Renal cortical epithelial cell (primary cell): ENCODE measurements around the gene RABGAP1. TPM values are rescaled to one million over a fixed set of nuclear protein-coding genes. Genes with fewer than 3 reads are reported as not detected.

Source experiments
- DNase-seq: peaks from one replicate; pipeline ENCODE4 v3.0.0-alpha.2; 2011; ENCODE audit warnings: low read depth
- total RNA-seq: library from RNA; depleted of rRNA; stranded (reverse); fragments of >200 nt; gene quantifications from 2 replicates; pipeline ENCODE4 v1.2.3, GENCODE V29; 2014

The RABGAP1 gene
- total RNA-seq, 1 donor from 2014 or later: 56.8 TPM

DNA sequence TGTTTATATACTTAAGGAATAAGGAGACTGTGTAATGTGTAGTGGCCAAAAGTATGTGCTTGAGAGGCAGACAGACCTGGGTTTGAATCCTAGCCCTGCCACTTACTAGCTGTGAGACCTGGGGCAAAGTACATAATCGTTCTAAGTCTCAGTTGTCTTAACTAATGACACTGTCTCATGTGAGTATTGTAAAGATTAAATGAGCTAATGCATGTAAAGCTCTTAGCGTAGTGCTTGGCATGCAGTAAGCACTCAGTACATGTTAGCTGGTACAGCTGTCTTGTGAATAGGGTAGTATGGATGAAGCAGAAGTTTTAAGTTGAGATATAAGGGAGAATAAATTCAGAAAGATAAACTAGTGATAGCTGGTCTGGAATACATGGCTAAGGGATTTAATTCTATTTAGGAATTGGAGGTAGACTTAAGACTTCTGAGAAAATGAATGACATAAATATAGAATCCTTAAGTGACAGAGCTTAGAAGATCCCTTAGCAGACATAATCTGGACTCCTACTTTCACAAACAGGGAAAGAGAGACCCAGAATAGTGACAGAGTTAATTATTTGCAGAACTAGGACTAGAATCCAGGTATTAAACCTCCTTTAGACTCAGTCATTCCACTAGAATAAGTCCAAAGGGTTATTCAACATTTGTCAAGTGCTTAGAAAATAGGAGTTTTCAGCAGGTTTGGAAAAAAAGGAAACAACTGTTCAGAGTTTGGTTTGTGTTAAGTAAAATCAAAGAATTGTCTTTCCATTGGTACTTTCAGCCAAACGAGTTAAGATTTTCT, 105.8 kb downstream of the RABGAP1 start:
- no peak for DNase-seq

DNA sequence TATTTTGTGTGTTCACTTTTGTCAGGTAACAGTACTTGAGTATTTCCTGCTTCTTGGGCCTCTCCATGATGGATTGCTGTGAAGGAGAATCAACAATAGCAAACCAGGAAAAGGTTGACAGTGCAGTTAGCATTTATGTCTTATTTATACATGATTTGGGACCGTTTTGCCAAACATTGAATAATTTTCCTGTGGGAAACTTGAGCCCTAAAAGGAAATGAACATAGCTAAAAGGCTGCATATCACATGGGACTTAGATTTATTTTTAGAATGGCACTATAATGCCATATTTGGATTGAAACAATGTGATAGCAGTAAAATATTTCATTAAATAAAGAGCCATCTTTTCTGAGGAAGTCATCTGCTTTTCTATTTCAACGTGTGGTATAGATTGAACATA, 107.9 kb downstream of the RABGAP1 start:
- DNase-seq: no peak

DNA sequence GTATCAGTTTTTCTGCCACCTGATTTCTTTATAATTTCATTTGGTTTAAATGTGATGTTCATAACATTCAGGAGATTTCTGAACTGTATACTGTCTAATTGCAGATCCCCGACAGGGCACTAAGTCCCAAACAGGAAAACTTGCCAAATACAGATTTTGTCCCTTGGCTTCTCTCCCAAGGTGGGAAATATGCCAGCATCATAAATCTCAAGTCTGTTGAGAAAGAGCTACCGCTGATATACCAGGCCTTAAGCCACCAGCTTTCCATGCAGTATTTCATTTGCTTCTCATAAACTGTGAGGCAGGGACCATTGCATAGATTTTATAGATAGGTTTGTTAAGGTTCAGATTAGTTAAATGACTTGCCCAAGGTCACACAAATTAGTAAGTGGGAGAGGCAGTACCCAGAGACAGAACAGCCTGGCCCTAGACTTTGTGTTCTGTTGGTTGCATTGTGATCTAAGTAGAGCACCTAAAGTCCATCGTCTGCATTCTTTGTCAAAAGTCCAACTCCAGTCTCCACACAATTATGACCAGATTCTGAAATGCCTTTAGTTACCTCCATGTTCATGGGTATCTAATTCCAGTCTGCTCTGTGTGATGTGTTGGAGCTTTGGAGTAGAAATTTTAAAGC, 108.9 kb downstream of the RABGAP1 start:
- peak; percentile 45 for DNase-seq

DNA sequence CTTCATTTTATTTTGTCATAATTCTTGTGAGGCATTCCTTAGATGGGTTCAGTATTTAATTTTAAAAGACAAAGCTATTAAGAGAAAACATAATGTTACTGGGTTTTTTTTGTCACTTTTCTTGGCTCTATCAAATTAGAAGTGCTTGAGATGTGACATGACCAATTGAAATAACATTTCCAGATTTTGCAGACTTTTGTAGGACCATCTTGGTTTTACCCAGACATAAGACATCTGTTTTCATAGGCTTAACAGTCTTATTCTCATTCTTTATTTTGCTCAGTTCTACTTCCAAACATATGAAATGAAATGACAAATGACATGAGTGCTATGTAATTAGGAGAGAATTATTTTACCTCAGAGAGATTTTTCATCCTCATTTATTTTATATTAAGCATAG, 112.2 kb downstream of the RABGAP1 start:
- DNase-seq: no peak

DNA sequence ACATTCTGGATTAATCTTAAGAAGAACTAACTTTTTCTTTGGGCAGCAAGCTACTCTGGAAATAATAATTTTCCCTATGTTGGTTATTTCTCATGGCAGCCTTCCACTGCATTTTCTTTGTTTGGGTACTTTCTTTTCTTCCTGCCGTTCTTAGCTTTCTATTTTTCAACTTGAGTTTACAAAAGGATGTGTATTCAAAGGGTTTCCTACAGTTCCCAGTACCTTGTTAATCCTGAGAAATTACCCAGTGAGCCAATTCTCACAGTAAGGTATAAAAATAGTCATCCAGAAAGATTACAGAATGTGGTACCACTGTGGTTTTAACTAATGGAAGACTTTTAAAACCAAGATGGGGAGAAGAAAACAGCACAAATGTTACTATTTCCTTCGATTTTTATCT, 112.9 kb downstream of the RABGAP1 start:
- no peak for DNase-seq

DNA sequence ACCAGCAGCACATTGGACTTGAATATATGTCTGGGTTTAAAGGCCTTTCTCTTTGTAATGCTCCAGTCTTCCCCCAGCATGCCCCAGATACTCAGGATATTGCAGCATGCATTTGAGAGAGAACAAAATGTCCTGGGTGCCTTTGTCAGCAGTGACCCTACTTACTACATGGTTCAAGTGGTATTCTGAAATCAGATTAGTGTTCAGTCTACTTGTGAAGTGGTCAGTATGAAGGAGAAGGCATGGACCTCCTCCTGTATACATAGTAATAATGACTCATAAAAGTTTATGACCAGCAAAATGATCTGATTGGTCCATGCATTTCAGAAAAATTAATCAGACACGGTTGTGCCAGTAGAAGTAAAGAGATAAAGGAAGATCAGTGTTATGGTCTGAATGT, 118.0 kb downstream of the RABGAP1 start:
- peak; percentile 44 for DNase-seq

DNA sequence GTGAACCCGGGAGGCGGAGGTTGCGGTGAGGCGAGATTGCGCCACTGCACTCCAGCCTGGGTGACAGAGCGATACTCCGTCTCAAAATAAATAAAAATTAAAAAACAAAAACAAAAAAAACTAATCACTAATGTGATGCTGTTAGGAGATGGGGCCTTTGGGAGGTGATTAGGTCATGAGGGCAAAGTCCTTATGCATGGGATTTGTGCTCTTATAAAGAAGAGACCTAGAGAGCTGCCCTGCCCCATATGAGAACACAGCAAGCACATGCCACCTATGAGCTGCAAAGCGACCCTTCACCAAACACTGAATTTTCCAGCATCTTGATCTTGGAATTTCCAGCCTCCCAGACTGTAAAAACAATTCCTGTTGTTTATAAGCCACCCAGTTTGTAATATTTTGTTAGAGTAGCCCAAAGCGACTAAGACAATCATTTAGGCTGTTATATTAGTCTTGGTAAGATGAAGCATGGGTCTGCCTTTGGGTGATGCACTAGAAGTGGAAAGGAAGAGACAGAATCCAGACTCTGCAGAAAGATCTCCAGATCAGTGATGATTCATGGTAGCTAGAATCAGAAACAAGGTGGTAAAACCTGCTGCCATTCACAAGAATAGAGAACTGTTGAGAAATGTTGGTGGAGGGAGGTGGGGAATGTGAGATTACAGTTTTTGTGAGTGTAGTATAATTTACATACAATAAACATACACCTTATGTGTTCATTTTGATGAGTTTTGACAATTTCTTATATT, 118.8 kb downstream of the RABGAP1 start:
- no peak for DNase-seq

DNA sequence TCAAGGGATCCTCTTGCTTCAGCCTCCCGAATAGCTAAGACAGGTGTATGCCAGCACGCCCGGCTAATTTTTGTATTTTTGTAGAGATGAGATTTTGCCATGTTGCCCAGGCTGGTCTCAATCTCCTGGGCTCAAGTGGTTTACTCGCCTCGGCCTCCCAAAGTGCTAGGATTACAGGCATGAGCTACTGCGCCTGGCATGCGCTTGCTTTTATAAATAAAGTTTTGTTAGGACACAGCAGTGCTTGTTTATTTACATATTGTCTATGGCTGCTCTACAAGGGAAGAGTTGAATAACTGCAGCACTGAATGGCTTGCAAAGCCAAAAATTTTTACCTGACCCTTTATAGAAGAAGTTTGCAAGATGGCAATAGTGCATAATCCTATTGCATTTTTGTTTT, 120.4 kb downstream of the RABGAP1 start:
- DNase-seq: no peak

DNA sequence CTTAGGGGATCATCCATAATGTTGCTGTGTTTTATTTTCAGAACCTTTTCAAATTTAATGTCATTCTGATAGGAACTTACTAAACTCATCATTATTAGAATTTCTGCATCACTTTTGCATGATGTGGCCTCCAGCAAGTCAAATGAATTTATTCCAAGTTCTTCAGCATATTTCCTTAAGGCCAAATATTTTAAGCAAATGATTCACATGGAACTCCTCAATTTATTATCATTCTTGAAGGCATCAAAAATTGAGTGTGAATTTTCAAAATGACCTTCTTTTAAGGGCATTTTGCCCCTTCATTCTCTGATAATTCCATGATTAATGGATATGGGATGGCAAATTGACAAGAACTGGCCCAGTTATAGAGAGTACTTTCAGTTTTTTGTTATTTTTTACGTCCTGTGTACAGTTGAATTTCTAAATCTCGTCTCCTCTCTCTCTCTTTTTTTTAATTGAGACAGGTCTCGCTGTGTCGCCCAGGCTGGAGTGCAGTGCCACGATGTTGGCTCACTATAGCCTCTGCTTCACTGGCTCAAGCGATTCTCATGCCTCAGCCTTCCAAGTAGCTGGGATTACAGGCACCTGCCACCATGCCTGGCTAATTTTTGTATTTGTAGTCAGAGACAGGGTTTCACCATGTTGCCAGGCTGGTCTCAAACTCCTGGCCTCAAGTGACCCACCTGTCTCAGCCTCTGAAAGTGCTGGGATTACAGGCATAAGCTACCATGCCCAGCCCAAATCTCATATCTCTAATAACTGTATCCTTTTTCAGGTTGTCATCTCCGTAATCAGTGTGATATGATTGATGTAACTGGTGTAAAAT, 121.7 kb downstream of the RABGAP1 start:
- DNase-seq: no peak

DNA sequence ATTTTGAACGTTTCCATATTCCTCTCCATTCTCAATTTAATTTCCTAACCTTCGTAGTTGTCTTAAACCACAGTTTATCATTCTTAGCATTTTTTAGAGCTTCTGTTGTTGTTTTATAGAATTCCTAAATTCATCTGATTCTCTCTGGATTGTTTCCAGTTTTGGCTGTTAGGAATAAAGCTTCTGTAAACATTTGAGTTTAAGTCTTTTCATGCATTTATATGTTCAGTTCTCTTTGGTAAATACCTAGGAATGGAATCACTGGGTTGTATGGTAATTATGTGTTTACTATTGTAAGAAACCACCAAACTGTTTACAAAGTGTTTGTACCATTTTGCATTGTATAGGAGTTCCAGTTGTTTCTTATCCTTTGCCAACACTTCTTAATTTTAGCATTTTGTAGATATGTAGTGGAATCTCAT, 122.4 kb downstream of the RABGAP1 start:
- no peak for DNase-seq

DNA sequence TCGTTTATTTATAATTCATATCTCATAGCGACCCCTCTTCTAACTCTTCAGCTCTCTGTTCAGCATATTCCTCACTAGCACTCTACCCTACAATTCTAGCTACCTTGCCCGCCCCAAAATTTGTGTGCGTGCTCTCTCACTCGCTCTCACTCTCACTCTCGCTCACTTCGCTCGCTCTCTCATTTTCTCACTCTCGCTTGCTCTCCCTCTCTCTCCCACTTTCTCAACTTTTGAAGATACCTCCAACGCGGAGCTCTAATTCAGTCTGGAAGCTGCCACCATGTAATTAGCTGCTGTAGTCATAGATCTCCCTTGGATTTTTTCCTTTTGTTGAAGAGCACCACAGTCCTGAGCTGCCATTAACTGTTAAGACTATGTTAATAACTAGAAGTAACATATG, 123.1 kb downstream of the RABGAP1 start:
- DNase-seq: no peak

DNA sequence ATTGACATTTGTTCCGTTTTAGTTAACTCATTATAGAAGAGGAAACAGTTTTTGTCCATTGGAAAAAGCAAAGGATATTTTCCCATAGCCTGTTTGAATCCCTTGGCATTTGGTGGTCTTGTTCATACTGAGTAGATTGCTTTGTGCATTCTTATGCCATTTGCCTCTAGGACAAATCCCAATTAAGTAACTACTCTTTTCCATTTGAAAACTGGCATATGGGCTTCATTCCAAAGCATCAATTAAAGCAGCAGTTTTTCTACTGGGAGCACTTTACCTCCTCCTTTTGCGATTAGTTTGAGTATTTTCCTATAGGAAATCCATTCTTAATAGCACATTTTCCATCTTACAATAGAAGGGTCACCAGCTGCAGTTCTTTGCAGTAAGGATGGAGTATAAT, 123.9 kb downstream of the RABGAP1 start:
- no peak for DNase-seq

DNA sequence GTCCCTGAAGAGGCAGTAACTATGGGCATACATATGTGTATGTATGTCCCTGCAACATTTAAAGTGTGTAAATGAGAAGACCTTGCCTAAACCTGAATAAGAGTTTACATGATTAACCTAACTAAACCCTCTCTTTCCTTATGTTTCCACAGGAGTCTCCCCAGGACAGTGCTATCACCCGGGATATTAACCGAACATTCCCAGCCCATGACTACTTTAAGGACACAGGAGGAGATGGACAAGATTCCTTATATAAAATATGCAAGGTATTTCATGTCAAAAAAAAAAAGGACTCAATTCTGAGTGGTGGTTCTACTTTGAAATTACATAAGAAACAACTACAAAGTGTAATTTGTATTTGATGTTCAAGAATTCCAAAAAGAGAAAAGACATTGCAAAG, 124.4 kb downstream of the RABGAP1 start:
- DNase-seq: no peak

DNA sequence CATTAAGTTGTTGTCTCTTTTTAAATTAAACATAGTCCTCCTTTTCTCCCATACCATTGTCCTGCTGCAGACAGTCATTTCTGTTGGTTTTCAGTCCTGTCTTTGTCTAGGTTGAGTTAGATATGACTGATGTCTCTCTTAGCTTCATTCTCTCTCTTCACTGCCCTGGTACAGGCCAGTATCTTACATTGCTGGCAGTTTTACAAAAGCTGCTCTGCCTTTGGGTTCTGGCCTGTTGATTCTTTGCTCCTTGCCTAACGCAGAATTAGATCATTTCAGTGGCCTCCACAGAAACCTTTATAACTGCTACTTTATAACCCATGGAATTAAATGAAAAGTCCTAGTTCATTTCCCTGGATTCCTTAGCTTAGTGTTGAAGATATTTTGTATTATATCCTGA, 126.3 kb downstream of the RABGAP1 start:
- DNase-seq: no peak

DNA sequence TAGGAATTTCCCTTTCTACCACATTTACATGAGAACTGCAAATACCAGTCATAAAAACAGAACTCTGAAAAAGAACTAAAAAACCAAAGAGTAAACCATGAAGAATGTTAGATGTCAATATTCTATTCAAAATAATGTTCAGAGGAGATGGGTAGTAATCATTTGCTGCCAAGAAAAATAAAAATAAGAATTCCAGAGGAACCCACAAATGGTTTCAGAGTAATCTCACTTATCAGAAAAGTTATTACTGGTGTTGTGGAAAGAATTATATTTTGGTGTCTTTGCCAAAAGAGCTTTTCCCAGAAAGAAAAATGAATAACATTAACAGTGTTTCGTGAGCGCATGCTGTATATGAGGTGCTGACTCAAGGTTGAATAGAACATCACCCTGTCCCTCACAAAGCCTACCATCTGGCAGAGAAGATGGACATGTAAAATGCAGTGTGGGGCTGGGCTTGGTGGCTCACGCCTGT, 128.2 kb downstream of the RABGAP1 start:
- no peak for DNase-seq

DNA sequence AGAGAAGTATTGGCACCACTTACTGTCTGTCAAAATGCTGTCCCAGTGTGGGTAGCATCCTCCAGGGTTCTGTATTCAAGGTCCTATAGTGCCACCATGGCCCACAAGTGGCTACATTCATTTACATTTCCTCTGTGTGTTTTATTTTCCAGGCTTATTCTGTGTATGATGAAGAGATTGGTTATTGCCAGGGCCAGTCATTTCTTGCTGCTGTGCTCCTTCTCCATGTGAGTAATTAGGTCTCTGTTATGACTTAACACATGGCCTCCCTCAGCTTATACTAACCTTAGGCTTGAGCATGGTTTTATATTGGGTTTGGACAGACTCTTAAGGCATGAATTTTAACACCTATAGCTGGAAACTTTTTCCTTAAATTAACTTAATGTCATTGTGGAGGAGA, 129.4 kb downstream of the RABGAP1 start:
- DNase-seq: no peak

DNA sequence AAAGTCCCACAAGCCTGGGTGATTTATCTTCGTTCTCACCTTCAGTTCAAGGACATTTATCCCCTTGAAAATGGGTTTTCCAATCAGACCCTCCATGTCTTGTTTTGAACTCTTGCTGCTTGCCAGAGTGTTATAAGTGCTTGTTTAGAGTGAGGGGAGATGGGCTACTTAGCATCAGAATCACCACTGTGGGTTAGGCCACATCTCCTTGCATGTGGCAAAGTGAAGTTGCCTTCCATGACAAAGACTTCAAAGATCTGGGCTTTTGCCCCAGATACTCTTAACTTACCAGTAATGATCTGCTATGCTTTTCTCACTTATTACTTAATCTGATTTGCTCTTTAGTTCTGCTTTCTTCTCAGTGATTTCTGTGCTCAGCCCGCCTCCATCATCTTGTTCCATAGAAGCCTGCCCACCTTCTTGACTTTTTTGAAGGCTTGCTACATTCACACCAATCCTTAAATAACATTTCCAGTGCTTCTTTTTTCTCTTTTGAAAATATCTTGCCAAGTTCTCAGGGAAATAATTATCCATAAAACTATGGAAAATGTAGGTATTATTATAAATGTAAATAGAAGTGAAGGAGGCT, 131.7 kb downstream of the RABGAP1 start:
- DNase-seq: no peak

DNA sequence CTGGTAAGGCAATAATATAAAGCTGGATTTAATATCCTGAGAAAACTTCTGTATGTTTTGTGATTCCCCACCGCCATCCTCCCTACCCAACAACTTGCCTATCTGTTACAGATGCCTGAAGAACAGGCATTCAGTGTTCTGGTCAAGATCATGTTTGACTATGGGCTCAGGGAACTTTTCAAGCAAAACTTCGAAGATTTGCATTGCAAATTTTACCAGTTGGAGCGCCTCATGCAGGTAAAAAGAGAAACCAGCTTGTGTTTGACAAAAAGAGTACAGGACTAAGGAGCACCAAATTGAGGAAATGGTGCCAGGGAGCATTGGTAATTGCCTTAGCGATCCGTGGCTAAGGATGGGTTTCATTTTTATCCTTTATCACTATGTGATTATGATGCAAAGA, 132.6 kb downstream of the RABGAP1 start:
- DNase-seq: no peak

DNA sequence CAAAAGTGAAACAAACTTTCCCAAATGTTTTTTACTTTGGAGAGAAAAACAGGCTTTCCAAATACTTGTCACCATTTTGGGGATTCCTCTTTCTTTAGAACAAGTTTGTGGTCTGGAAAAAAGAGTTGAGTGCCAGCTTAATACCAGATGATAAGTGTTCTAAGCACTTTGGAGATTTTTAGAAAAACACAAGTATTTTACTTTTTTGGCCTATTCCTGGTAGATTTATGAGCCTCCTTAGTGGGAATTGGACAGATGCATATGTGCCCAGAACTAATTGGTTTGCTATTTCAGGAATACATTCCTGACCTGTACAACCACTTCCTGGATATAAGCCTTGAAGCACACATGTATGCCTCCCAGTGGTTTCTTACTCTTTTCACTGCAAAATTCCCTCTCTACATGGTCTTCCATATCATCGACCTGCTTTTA, 133.2 kb downstream of the RABGAP1 start:
- peak; percentile 30 for DNase-seq

DNA sequence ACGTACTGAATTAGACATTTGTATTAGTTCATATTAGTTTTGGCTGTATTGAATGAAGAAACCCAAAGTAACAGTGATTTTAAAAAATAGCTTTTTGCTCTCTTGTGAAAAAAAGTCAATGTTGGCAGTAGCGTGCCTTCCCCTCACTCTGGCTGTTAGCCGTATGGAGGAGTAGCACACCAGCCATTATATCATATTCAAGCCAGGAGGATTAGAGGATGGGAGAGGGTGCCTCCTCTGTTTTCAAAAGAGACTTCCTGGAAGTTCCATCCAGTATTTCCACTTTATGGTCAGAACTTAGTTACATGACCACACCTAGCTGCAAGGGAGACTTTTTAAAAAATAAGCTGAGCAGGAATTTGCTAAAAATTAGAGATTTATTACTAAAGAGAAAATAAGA, 133.8 kb downstream of the RABGAP1 start:
- no peak for DNase-seq

DNA sequence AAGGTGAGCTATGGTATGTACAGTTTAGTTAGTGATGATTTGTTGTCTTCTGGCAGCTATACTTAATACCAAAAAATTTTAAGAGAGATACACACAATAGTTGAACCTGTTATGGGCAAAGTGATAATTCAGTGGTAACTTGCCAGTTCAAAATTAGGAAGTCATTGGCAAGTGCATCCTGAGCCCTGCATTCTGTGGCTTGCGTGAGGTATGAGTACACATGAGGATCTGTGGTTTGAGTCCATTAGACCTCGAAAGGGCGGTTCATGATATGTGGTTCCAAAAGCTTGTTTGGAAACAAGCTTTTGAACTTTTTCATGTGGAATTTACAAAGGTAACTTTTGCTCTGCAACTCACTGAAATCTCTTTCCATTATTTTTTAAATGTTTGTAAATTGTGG, 139.6 kb downstream of the RABGAP1 start:
- DNase-seq: no peak
